ENCODE results near the gene TBCE. TPM values are rescaled to one million over a fixed set of nuclear protein-coding genes. Genes with fewer than 3 reads are reported as not detected.

The TBCE gene
- total RNA-seq, 1 donor = 25.5 TPM

- DNase-seq (ENCODE audit: low read depth) = no peak
- no peak for TF ChIP-seq CTCF (IDR thresholded peaks at IDR 0.05; ENCODE audit: insufficient read depth, low read length)
- no peak overlapping the region for H3K4me3 ChIP-seq (ENCODE audit: low read depth, low read length)
Observed at GRCh38 chr1:235427447-235427846, 60.2 kb downstream of the TBCE start.

GRCh38 chr1:235429143-235429542 is 61.9 kb downstream of the TBCE start:
- DNase-seq (ENCODE audit: low read depth) = no peak
- no peak for TF ChIP-seq CTCF (IDR thresholded peaks at IDR 0.05; ENCODE audit: insufficient read depth, low read length)
- no peak overlapping the region for H3K4me3 ChIP-seq (ENCODE audit: low read depth, low read length)

- H3K4me3 ChIP-seq (ENCODE audit: low read depth, low read length) = no peak overlapping the region
- no peak for TF ChIP-seq CTCF (IDR thresholded peaks at IDR 0.05; ENCODE audit: insufficient read depth, low read length)
- peak; percentile 30 for DNase-seq (ENCODE audit: low read depth)
Observed at GRCh38 chr1:235430991-235431390, 63.8 kb downstream of the TBCE start.

- no peak for DNase-seq (ENCODE audit: low read depth)
- H3K4me3 ChIP-seq (ENCODE audit: low read depth, low read length) = no peak overlapping the region
- no peak for TF ChIP-seq CTCF (IDR thresholded peaks at IDR 0.05; ENCODE audit: insufficient read depth, low read length)
Observed at GRCh38 chr1:235434001-235434400, 66.8 kb downstream of the TBCE start.

- no peak for DNase-seq (ENCODE audit: low read depth)
- no peak for TF ChIP-seq CTCF (IDR thresholded peaks at IDR 0.05; ENCODE audit: insufficient read depth, low read length)
- no peak overlapping the region for H3K4me3 ChIP-seq (ENCODE audit: low read depth, low read length)
Observed at GRCh38 chr1:235441159-235441685, 74.0 kb downstream of the TBCE start.

- H3K4me3 ChIP-seq (ENCODE audit: low read depth, low read length) = no peak overlapping the region
- TF ChIP-seq CTCF (IDR thresholded peaks at IDR 0.05; ENCODE audit: insufficient read depth, low read length) = no peak
- DNase-seq (ENCODE audit: low read depth) = peak; percentile 80
Observed at GRCh38 chr1:235442788-235443429, 75.7 kb downstream of the TBCE start.

- DNase-seq (ENCODE audit: low read depth) = no peak
- no peak for TF ChIP-seq CTCF (IDR thresholded peaks at IDR 0.05; ENCODE audit: insufficient read depth, low read length)
- H3K4me3 ChIP-seq (ENCODE audit: low read depth, low read length) = no peak overlapping the region
Observed at GRCh38 chr1:235448616-235449015, 81.4 kb downstream of the TBCE start.

All from fibroblast of the aortic adventitia (primary cell).